Activated T-cell treated with anti-CD3 and anti-CD28 coated beads, Interleukin-2, amount 50 U/mL, for 1 hour (primary cell): ENCODE data around the gene SNAPC5.
"Not testable (repeated sequence)": the region's sequence is repeated elsewhere in the genome, so short reads cannot be mapped to it uniquely, and the experiment has no call there.

Experiments
- DNase-seq: peaks from one replicate; pipeline ENCODE4 v3.0.0-alpha.2; 2020

SNAPC5 gene

GRCh38 chr15:66489179-66489791, 8.3 kb downstream of the SNAPC5 start:
- DNase-seq, result no peak

- DNase-seq, result no peak
Observed at GRCh38 chr15:66488525-66488924, 9.0 kb downstream of the SNAPC5 start.

GRCh38 chr15:66486887-66487286, 10.7 kb downstream of the SNAPC5 start:
- DNase-seq, result no peak

GRCh38 chr15:66484539-66485112, 12.9 kb downstream of the SNAPC5 start:
- DNase-seq, result no peak

GRCh38 chr15:66483131-66483566, 14.4 kb downstream of the SNAPC5 start:
- no peak for DNase-seq

GRCh38 chr15:66482539-66482938, 15.0 kb downstream of the SNAPC5 start:
- DNase-seq, result no peak

GRCh38 chr15:66481107-66481856, 16.3 kb downstream of the SNAPC5 start:
- no peak for DNase-seq

- no peak for DNase-seq
Observed at GRCh38 chr15:66480267-66480666, 17.3 kb downstream of the SNAPC5 start.

GRCh38 chr15:66477011-66477410, 20.6 kb downstream of the SNAPC5 start:
- DNase-seq, result no peak

GRCh38 chr15:66476535-66476934, 21.0 kb downstream of the SNAPC5 start:
- no peak for DNase-seq

- no peak for DNase-seq
Observed at GRCh38 chr15:66474963-66475362, 22.6 kb downstream of the SNAPC5 start.

- no peak for DNase-seq
Observed at GRCh38 chr15:66474135-66474534, 23.4 kb downstream of the SNAPC5 start.

- DNase-seq, result peak; percentile 41
Observed at GRCh38 chr15:66472176-66472999, 25.2 kb downstream of the SNAPC5 start.

GRCh38 chr15:66470825-66471224, 26.7 kb downstream of the SNAPC5 start:
- DNase-seq, result not testable (repeated sequence)

- DNase-seq, result not testable (repeated sequence)
Observed at GRCh38 chr15:66467162-66468040, 30.2 kb downstream of the SNAPC5 start.

GRCh38 chr15:66465294-66465693, 32.3 kb downstream of the SNAPC5 start:
- not testable (repeated sequence) for DNase-seq

GRCh38 chr15:66462627-66463026, 34.9 kb downstream of the SNAPC5 start:
- no peak for DNase-seq

GRCh38 chr15:66461917-66462316, 35.6 kb downstream of the SNAPC5 start:
- DNase-seq, result no peak

- not testable (repeated sequence) for DNase-seq
Observed at GRCh38 chr15:66461294-66461693, 36.3 kb downstream of the SNAPC5 start.

GRCh38 chr15:66459818-66460615, 37.5 kb downstream of the SNAPC5 start:
- no peak for DNase-seq

GRCh38 chr15:66456211-66456610, 41.4 kb downstream of the SNAPC5 start:
- DNase-seq, result no peak
